GM12865 (cell line): ENCODE data around the gene COL25A1.
"Not testable (repeated sequence)": the region's sequence is repeated elsewhere in the genome, so short reads cannot be mapped to it uniquely, and the experiment has no call there.

ENCODE experiments used
- DNase-seq: peaks from one replicate; pipeline ENCODE4 v3.0.0; 2010; ENCODE audit warnings: low read depth
- H3K4me3 ChIP-seq: 2 replicates; pipeline ENCODE4 v1.5.1; 2011; ENCODE audit warnings: mild to moderate bottlenecking, low read depth, low read length, control low read depth
- TF ChIP-seq, protein P1 (sequence below): IDR thresholded peaks from 2 replicates; pipeline ENCODE4 v1.5.1; 2011; ENCODE audit warnings: low read length, control low read depth, low read depth, inconsistent platforms; ENCODE audit not compliant: insufficient read depth; ENCODE audit errors: missing control alignments

COL25A1 gene

DNA sequence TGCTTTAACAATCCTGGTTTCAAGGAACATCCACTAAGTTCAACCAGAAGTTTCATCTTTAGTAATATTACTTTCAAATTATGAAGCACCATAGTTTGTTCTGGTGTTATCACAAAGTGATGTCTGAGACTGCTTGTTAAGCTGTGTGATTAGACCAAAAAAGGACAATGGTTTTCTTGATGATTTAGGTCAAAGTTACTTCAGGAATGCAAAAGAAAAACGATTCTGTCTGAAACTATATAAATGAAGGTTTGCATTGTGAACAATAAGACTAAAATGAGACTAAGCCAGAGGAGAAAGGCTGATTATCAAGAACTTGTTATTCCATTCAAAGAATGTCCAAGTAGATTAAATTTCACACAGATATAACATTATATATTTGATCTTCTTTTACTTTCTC, 417.2 kb downstream of the COL25A1 start:
- DNase-seq: no peak
- H3K4me3 ChIP-seq: no peak overlapping the region
- TF ChIP-seq, protein P1, sequence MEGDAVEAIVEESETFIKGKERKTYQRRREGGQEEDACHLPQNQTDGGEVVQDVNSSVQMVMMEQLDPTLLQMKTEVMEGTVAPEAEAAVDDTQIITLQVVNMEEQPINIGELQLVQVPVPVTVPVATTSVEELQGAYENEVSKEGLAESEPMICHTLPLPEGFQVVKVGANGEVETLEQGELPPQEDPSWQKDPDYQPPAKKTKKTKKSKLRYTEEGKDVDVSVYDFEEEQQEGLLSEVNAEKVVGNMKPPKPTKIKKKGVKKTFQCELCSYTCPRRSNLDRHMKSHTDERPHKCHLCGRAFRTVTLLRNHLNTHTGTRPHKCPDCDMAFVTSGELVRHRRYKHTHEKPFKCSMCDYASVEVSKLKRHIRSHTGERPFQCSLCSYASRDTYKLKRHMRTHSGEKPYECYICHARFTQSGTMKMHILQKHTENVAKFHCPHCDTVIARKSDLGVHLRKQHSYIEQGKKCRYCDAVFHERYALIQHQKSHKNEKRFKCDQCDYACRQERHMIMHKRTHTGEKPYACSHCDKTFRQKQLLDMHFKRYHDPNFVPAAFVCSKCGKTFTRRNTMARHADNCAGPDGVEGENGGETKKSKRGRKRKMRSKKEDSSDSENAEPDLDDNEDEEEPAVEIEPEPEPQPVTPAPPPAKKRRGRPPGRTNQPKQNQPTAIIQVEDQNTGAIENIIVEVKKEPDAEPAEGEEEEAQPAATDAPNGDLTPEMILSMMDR: no peak

DNA sequence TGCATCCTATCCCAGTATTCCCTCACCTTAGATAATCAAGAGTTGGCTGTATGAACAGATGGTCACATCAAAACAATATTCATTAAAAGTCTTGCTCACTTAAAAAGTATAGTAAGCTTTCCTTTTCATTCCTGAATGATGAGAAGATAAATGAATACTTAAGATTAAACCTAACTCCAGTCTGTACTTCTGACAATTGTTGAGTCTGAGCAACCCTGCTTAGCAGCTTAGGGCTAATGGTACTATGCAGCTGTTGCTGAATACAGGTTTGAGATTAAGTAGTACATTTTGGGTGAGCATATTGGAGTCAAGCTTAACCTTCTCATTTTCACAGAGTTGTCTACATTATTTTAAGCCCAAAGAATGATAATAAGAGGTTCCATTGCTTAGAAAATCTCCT, 417.9 kb downstream of the COL25A1 start:
- TF ChIP-seq, protein P1: no peak

GRCh38 chr4:108881986-108882385, 420.5 kb downstream of the COL25A1 start:
- no peak for DNase-seq
- TF ChIP-seq, protein P1: no peak

More for the DNA sequence above, 417.9 kb downstream of the COL25A1 start:
- no peak overlapping the region for H3K4me3 ChIP-seq
- no peak for DNase-seq

GRCh38 chr4:108881190-108881589, 421.3 kb downstream of the COL25A1 start:
- no peak for DNase-seq
- no peak overlapping the region for H3K4me3 ChIP-seq
- TF ChIP-seq, protein P1: no peak

More at GRCh38 chr4:108881986-108882385, 420.5 kb downstream of the COL25A1 start:
- H3K4me3 ChIP-seq: no peak overlapping the region

DNA sequence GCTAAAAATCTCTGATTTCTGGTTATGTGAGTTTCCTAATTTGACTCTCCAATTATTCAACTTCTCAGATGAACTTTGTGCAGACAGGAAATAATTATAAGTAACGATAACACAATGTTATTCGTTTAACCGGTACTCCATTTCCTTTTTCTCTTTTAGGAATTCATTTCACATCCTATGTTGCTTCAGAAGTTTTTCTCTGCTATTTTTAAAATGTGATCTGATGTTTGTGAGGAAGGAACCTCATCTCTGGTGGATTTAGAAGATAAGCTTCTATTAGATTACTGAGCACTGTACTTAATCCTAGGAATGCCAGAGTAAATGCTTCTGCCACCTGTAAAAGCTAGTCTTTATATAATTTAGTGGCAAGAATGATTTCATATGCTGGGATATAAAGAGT, 423.7 kb downstream of the COL25A1 start:
- no peak overlapping the region for H3K4me3 ChIP-seq
- DNase-seq: no peak
- TF ChIP-seq, protein P1: no peak

GRCh38 chr4:108877821-108878220, 424.6 kb downstream of the COL25A1 start:
- H3K4me3 ChIP-seq: no peak overlapping the region
- no peak for DNase-seq
- TF ChIP-seq, protein P1: no peak

GRCh38 chr4:108874806-108875205, 427.7 kb downstream of the COL25A1 start:
- no peak overlapping the region for H3K4me3 ChIP-seq
- no peak for DNase-seq
- TF ChIP-seq, protein P1: no peak

DNA sequence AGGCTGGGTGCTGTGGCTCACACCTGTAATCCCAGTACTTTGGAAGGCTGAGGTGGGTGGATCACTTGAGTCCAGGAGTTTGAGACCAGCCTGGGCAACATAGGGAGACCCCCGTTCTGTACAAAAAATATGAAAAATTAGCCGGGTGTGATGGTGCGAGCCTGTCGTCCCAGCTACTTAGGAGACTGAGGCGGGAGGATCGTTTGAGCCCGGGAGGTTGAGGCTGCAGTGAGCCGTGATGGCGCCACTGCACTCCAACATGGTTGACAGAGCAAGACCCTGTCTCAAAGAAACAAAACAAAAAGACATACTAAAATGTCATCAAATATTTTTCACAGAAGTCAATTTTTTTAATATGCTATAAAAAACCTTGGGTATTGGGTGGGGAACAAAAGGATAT, 432.5 kb downstream of the COL25A1 start:
- not testable (repeated sequence) for DNase-seq, H3K4me3 ChIP-seq
